SU-DHL-6 (cell line): Measurements from ENCODE around the gene PDE4D.
A peak's percentile ranks its signal among the peaks of the same experiment; 100 is the strongest.

ENCODE experiments used
- H2AFZ ChIP-seq: fragments of 200-600 bp; sonication (generic); 2 replicates; pipeline ENCODE4 v1.6.1; 2014; ENCODE audit warnings: low read depth, mild to moderate bottlenecking, moderate library complexity, mixed read lengths, antibody characterized with exemption, low read length; ENCODE audit not compliant: severe bottlenecking
- H3F3A ChIP-seq: fragments of 200-600 bp; shearing (Covaris generic); 2 replicates; pipeline ENCODE4 v1.6.0; 2016; ENCODE audit warnings: antibody characterized with exemption, mild to moderate bottlenecking; ENCODE audit not compliant: insufficient read depth
- H3K27ac ChIP-seq: fragments of 200-600 bp; sonication (generic); 2 replicates; pipeline ENCODE4 v1.5.1; 2016; ENCODE audit warnings: low read depth, mild to moderate bottlenecking, low read length, moderate library complexity, mixed read lengths
- H3K27me3 ChIP-seq: fragments of 200-600 bp; sonication (generic), shearing (Covaris generic); 2 replicates; pipeline ENCODE4 v1.6.0; 2014; ENCODE audit warnings: mild to moderate bottlenecking, low read length
- H3K36me3 ChIP-seq: fragments of 200-600 bp; sonication (generic); 2 replicates; pipeline ENCODE4 v1.6.1; 2014; ENCODE audit warnings: mild to moderate bottlenecking, low read length, mixed read lengths
- H3K4me2 ChIP-seq: fragments of 300-600, 200-600 bp; shearing (Covaris generic), sonication (generic); 2 replicates; pipeline ENCODE4 v1.6.0; 2014; ENCODE audit warnings: low read length, low read depth, mild to moderate bottlenecking; ENCODE audit not compliant: poor library complexity, severe bottlenecking
- H3K4me3 ChIP-seq: fragments of 200-600 bp; sonication (generic); 2 replicates; pipeline ENCODE4 v1.5.1; 2014; ENCODE audit warnings: antibody characterized with exemption, low read length, mild to moderate bottlenecking, mixed read lengths; ENCODE audit not compliant: insufficient read depth, poor library complexity, severe bottlenecking
- H3K79me2 ChIP-seq: fragments of 200-600 bp; sonication (generic); 2 replicates; pipeline ENCODE4 v1.6.1; 2014; ENCODE audit warnings: mild to moderate bottlenecking, low read length, moderate library complexity; ENCODE audit not compliant: insufficient read depth
- H3K9ac ChIP-seq: fragments of 200-600 bp; sonication (generic); 2 replicates; pipeline ENCODE4 v1.7.0; 2014; ENCODE audit warnings: mild to moderate bottlenecking, low read length
- H3K9me2 ChIP-seq: fragments of 200-600 bp; sonication (generic); replicated peaks from 2 replicates; pipeline ENCODE4 v1.6.1; 2014; ENCODE audit warnings: low read length; ENCODE audit not compliant: insufficient read depth
- H3K9me3 ChIP-seq: fragments of 200-600 bp; sonication (generic); 2 replicates; pipeline ENCODE4 v1.6.1; 2014; ENCODE audit warnings: low read length, mixed read lengths; ENCODE audit not compliant: insufficient read depth
- H4K20me1 ChIP-seq: fragments of 200-600 bp; sonication (generic); 2 replicates; pipeline ENCODE4 v1.6.1; 2014; ENCODE audit warnings: low read depth, mild to moderate bottlenecking, antibody characterized with exemption, low read length, moderate library complexity, mixed read lengths
- EZH2phosphoT487 ChIP-seq: fragments of 200-600 bp; sonication (generic), shearing (Covaris generic); conservative IDR thresholded peaks from 2 replicates; pipeline ENCODE4 v1.6.1; 2018; ENCODE audit warnings: mild to moderate bottlenecking, antibody characterized with exemption, low read length, moderate library complexity, mixed read lengths
- TF ChIP-seq, protein P1 (sequence below): fragments of 200-600 bp; sonication (generic); IDR thresholded peaks from one replicate; pipeline ENCODE4 v1.5.1; 2017; ENCODE audit warnings: antibody characterized with exemption, mild to moderate bottlenecking, low read length, moderate library complexity; ENCODE audit not compliant: insufficient read depth, poor library complexity, severe bottlenecking

PDE4D gene

DNA sequence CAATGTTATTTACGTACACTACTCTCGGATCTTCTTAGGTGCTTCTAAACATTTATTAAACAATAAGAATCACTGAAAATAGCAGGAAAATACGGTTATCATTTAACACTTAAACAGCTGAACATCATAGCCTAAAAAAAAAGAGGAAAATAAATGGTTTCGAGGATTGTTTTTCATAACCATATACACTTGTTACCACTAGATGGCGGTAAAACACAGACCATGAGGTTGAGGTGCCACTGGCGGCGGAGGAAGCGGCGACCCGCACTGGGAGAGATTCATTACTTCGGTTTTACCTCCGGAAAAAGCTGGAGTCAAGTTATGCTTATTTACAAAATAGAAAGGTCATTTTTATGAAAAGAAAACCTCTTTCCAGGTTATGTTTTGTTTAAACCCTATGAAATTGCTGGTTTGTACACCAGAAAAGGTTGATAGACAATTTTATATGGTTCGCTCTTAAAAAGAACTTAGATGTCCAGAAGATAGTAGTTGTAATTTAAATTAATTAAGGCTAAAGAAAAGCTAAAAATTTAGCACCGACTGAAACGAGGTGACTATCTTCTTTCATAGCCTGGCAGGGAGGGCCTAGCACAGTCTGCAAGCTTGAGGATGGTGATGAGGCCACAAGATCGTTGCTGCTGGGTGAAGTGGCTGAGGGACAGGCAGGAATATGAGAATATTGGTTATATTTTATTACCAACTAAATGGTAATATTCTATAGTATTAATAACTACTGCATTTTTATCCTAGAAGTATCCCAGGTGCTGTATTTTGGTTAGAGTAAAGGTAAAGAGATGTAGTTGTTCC is 704.9 kb downstream of the PDE4D start:
- no peaks in the 10 kb centered on the region for H3F3A ChIP-seq
- peak overlapping the region; percentile 47 for H3K4me2 ChIP-seq
- H3K79me2 ChIP-seq = no peaks in the 10 kb centered on the region
- no peaks in the 10 kb centered on the region for H4K20me1 ChIP-seq
- no peaks in the 10 kb centered on the region for H3K9me3 ChIP-seq
- no peaks in the 10 kb centered on the region for H3K9me2 ChIP-seq
- H3K4me3 ChIP-seq = no peak overlapping the region
- H3K36me3 ChIP-seq = no peaks in the 10 kb centered on the region
- H3K9ac ChIP-seq = no peak overlapping the region
- no peak overlapping the region for H3K27ac ChIP-seq
- no peak for TF ChIP-seq EZH2phosphoT487
- TF ChIP-seq, protein P1, sequence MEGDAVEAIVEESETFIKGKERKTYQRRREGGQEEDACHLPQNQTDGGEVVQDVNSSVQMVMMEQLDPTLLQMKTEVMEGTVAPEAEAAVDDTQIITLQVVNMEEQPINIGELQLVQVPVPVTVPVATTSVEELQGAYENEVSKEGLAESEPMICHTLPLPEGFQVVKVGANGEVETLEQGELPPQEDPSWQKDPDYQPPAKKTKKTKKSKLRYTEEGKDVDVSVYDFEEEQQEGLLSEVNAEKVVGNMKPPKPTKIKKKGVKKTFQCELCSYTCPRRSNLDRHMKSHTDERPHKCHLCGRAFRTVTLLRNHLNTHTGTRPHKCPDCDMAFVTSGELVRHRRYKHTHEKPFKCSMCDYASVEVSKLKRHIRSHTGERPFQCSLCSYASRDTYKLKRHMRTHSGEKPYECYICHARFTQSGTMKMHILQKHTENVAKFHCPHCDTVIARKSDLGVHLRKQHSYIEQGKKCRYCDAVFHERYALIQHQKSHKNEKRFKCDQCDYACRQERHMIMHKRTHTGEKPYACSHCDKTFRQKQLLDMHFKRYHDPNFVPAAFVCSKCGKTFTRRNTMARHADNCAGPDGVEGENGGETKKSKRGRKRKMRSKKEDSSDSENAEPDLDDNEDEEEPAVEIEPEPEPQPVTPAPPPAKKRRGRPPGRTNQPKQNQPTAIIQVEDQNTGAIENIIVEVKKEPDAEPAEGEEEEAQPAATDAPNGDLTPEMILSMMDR = peak; percentile 31
- peaks cover 3% of the 10 kb centered on the region; the same call in 1 of the 2 replicates for H3K27me3 ChIP-seq
- H2AFZ ChIP-seq = no peak overlapping the region

DNA sequence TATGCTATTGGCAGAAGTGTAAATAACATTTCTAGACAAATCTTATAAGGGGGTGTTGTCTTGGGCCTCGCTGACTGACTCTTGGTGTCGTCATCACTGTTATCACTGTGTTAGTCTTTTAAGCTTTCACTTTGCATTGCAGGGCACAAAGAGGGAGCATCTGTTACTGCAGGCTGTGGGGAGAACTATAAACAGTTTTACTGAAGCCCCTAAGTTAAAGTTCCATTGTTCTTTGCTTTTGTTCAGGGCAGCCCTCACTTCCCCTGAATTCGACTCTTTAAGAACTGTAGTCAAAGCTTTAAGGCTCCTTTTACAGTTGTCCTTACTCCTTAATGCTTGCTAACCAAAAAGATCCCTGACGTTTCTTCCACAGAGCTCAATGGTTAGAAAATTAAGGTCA is 705.7 kb downstream of the PDE4D start:
- H3K27me3 ChIP-seq = peaks cover 3% of the 10 kb centered on the region; the same call in 1 of the 2 replicates
- no peaks in the 10 kb centered on the region for H3K79me2 ChIP-seq
- no peak overlapping the region for H3K4me2 ChIP-seq
- H3K9ac ChIP-seq = no peak overlapping the region
- no peak overlapping the region for H3K4me3 ChIP-seq
- no peaks in the 10 kb centered on the region for H3K9me3 ChIP-seq
- H3K36me3 ChIP-seq = no peaks in the 10 kb centered on the region
- H2AFZ ChIP-seq = no peak overlapping the region
- H3K9me2 ChIP-seq = no peaks in the 10 kb centered on the region
- no peaks in the 10 kb centered on the region for H4K20me1 ChIP-seq
- H3K27ac ChIP-seq = no peak overlapping the region
- no peaks in the 10 kb centered on the region for H3F3A ChIP-seq
- no peak for TF ChIP-seq EZH2phosphoT487
- TF ChIP-seq, protein P1 = no peak

DNA sequence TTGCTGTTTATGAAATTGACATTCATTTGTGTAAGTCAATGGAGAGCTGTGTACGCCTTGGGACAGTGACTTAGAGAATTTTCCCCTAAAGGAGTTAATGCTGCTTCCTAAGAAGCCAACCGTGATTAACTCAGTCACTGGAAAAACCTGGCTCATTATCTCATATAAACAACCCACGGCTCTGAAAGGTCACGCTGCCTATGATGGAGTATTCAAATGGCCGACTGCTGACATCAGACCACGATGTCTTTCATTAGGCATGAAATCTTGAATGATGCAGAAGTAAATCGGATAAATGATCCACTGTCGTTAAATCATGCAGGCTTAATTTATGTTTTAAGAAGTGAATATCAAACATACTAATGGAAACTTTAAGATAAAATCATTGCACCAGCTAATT is 706.9 kb downstream of the PDE4D start:
- H3K9me3 ChIP-seq = no peaks in the 10 kb centered on the region
- no peak overlapping the region for H3K4me3 ChIP-seq
- no peak overlapping the region for H3K4me2 ChIP-seq
- H3K9me2 ChIP-seq = no peaks in the 10 kb centered on the region
- no peaks in the 10 kb centered on the region for H4K20me1 ChIP-seq
- no peaks in the 10 kb centered on the region for H3K36me3 ChIP-seq
- H3K9ac ChIP-seq = no peak overlapping the region
- no peaks in the 10 kb centered on the region for H3K79me2 ChIP-seq
- peaks cover 3% of the 10 kb centered on the region; the same call in 1 of the 2 replicates for H3K27me3 ChIP-seq
- H3K27ac ChIP-seq = no peak overlapping the region
- H3F3A ChIP-seq = no peaks in the 10 kb centered on the region
- H2AFZ ChIP-seq = no peak overlapping the region
- no peak for TF ChIP-seq EZH2phosphoT487
- TF ChIP-seq, protein P1 = no peak
